Measurements from ENCODE around the gene BCL3.

The BCL3 gene

DNA sequence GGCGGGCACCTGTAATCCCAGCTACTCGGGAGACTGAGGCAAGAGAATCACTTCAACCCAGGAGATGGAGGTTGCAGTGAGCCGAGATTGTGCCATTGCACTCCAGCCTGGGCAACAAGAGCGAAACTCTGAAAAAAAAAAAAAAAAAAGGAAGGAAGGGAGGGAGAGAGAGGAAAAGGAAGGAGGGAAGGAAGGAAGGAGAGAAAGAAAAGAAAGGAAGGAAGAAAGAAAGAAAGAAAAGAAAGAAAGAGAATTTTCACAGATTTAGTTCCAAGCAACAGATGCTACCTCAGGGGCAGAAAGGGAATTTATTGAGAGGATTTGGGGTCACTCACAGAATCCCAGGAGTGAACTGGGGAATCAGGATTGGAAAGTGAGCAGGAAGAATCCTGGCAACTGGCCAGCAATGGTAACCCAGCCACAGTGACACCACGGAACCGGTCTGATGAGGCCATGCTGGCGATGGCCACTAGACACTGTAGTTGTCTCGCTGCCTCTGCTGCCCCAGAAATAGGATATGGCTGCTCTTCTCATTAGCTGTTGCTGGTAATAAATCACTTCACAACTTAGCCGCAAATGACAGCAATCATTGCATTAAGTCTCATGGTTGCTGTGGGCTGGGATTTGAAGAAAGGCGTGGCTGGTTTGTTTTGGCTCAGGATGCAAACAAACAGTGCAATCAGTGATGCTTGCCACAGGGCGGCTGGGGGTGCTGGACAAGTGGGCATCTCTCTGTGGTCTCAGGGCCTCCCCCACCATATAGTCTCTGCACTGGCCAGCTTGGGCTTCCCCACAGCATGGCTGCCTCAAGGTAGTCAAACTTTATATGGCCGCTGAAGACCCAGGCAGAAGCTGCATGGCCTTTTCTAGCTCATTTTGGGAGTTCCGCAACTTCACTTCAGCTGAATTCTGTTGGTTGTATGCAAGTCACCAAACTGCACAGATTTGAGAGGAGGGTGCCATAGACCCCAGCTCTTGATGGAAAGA, 55.2 kb downstream of the BCL3 start:
- no peak for TF ChIP-seq ZFX (IDR thresholded peaks at IDR 0.05)
- TF ChIP-seq, protein P1, sequence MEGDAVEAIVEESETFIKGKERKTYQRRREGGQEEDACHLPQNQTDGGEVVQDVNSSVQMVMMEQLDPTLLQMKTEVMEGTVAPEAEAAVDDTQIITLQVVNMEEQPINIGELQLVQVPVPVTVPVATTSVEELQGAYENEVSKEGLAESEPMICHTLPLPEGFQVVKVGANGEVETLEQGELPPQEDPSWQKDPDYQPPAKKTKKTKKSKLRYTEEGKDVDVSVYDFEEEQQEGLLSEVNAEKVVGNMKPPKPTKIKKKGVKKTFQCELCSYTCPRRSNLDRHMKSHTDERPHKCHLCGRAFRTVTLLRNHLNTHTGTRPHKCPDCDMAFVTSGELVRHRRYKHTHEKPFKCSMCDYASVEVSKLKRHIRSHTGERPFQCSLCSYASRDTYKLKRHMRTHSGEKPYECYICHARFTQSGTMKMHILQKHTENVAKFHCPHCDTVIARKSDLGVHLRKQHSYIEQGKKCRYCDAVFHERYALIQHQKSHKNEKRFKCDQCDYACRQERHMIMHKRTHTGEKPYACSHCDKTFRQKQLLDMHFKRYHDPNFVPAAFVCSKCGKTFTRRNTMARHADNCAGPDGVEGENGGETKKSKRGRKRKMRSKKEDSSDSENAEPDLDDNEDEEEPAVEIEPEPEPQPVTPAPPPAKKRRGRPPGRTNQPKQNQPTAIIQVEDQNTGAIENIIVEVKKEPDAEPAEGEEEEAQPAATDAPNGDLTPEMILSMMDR (conservative IDR thresholded peaks at IDR 0.05) = no peak

DNA sequence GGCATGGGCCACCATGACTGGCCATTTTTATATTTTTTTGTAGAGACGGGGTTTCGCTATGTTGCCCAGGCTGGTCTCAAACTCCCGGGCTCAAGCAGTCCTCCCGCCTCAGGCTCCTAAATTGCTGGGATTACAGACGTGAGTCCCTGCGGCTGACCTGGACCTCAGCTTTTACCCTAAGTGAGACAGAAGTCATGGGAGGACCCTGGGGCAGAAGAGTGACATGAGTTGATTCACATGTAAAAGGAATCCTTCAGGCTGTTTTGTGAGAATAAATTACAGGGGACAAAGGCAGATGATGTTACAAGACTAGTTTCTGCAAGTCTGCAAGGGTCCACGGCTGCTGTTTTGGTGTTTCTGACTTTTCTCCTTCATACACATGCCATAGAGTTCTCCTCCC, 57.8 kb downstream of the BCL3 start:
- H3K27ac ChIP-seq = peak overlapping the region; percentile 61
- TF ChIP-seq, protein P1 (conservative IDR thresholded peaks at IDR 0.05) = no peak
- no peak for TF ChIP-seq ZFX (IDR thresholded peaks at IDR 0.05)

More for the DNA sequence above, 55.2 kb downstream of the BCL3 start:
- peak overlapping the region; percentile 43 for H3K27ac ChIP-seq

DNA sequence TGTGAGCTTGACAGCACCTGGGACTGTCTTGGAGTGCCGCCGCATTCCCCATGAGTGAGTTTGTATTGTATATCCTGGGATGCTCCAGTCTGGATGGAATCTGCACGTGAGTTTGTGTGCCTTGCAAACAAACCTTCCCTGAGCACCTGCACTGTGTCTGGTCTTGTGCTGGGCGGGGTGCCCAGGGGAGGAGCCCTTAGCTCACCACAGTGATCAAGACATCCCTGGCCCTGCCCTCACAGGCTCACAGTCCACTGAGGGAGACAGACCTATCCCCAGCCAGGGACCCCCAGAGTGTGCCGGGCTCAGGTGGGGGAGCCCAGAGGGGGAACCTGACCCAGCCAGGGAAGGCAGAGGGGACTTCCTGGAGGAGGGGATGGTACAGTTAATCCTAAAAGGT, 58.7 kb downstream of the BCL3 start:
- peak overlapping the region; percentile 61 for H3K27ac ChIP-seq
- TF ChIP-seq ZFX (IDR thresholded peaks at IDR 0.05) = no peak
- TF ChIP-seq, protein P1 (conservative IDR thresholded peaks at IDR 0.05) = no peak

DNA sequence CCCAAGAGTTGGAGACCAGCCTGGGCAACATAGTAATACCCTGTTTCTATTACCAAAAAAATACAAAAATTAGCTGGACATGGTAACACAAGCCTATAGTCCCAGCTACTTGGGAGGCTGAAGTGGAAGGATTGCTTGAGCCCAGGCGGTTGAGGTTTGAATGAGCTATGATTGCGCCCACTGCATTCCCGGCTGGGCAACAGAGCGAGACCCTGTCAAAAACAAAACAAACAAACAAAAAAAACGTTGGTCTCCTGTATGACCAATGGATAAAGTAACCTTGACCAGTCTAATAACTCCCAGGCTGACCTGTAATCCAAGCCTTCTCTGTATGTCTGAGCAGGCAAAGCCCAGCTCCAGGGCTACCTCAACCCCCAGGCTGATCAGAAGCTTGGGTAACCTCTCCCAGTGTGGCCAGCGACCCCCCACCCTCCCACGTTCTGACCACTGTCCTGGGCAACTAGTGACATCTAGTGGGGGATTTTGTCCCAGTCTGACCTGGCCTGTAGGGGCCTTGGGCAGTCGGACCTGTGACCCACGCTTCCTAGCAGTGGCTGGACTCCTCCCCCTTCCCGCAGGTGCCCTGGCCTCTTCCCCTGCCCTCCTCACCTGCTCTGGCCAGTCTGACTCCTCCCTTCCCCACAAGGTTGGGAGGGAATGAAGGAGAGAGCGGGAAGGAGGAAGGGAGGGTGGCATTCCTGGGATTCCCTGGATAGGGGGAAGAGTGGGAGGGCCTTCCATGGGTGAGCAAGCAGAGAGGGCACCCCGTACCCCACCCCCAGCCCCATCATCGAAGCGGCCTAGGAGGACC, 59.3 kb downstream of the BCL3 start:
- TF ChIP-seq ZFX (IDR thresholded peaks at IDR 0.05) = no peak
- TF ChIP-seq, protein P1 (conservative IDR thresholded peaks at IDR 0.05) = peak; percentile 41
- peak overlapping the region; percentile 61 for H3K27ac ChIP-seq

DNA sequence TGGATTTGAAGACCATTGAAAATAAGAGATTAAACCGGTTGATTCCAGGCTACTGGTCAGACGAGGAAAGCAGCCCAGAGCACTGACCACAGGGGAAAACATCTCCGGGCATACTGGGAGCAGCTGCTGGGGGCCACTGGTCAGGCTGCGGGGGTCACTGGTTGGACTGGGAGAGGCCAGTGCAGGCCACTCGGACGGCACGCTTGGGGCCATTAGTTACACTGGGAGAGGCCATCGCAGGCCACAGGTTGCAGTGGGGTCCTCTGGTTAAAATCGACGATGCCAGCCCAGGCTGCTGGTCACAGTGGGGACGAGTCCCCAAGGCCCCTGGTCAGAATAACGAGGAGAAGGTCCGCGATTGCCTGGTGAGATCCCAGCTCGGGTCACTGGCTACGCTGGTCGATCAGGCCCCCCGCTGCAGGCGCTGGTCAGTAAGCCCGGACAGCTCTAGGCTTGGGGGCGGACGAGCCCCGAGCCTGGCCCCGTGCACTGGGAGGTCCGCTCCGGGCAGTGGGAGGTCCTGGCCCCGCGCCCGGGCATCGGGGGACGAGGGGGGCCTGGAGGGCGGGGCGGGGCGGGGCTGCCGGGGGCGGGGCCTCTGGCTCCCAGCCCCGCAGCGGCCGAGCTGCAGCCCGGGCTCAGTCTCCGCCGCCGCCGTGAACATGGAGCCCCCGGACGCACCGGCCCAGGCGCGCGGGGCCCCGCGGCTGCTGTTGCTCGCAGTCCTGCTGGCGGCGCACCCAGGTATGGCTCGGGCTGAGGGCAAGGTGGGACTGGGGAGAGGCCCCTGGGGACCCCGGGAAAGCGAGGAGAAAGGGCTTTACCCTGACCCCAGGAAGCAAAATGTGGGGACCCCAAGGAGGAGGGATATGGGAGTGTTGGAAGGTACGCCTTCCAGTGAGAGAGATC, 60.2 kb downstream of the BCL3 start, which contains the start of gene BCAM:
Gene BCAM (plus strand): TSS at position 641 of the 909 bp plus-strand sequence. CDS start 22 bp downstream, at position 663.
- TF ChIP-seq, protein P1 (conservative IDR thresholded peaks at IDR 0.05) = no peak
- TF ChIP-seq ZFX (IDR thresholded peaks at IDR 0.05) = no peak
- peak within 1 kb of the TSS; percentile 61 for H3K27ac ChIP-seq

Measured in C4-2B (cell line).